Retina (tissue), 1 donor: ENCODE measurements around the gene PTK7.
"Not testable (repeated sequence)": the region's sequence is repeated elsewhere in the genome, so short reads cannot be mapped to it uniquely, and the experiment has no call there.

Experiments
- DNase-seq: peaks from one replicate; pipeline ENCODE4 v3.0.0-alpha.2; 2016

The PTK7 gene

DNA sequence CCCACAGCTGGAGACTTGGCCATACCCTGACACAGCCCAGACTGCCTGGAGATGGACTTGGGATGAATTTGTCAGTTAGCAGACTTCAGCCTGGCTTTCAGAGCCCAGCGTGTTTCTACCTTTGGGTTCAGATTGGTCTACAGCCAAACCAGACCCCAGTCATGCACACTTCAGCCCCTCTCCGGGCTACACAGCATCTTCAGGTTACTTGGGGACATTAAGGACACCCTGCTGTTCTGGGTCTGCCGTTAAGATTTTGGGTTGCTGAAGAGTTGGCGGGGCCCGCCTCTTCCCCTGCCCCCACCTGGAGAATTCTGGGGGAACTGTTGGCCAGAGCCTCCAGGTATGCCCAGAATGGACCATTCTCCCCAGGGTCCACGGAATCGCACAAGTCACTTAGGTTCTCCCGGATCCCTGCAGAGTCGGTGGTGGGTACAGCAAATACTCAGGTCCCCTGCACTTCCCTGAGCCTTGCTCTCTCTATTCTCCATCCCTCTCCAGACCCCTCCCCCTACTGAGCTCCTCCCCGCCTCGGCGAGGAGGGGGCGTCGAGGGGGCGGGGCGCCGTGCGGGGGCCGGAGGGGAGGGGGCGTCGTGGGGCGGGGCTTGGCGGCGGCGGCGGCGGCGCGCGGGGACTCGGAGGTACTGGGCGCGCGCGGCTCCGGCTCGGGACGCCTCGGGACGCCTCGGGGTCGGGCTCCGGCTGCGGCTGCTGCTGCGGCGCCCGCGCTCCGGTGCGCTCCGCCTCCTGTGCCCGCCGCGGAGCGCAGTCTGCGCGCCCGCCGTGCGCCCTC lies at the start of gene PTK7:
PTK7 (plus strand) TSS at position 645 of the 794 bp plus-strand sequence. CDS start 175 bp downstream, outside the sequence.
- peak; percentile 73 for DNase-seq

DNA sequence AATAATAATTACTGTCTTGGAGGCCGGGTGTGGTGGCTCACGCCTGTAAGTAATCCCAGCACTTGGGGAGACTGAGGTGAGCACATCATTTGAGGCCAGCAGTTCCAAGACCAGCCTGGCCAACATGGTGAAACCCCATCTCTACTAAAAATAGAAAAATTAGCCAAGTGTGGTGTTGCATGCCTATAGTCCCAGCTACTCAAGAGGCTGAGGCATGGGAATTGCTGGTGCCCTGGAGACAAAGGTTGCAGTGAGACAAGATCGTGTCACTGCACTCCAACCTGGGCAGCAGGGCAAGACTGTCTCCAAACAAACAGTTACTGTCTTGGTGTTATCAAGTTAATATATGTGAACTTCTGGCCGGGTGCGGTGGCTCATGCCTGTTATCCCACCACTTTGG lies 49.7 kb upstream of the PTK7 start:
- DNase-seq = no peak

DNA sequence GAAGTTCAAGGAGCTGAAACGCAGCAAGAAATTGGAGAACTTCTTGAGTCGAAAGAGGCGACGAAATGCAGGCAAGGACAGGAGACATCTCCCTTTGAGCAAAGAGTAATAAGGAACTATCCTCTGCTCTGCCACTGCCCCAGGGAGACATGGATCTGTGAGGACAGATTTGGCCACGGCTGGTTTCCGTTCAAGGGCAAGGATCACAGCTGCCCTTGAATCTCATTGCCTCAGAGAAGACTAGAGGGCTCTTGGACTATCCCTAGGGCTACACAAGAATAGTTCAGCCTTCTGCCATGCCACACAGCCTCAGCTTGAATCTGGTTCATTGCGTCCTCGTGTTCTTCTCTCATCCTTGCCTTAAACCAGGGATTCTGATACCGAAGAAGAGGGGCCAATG lies 47.0 kb upstream of the PTK7 start:
- DNase-seq = no peak

DNA sequence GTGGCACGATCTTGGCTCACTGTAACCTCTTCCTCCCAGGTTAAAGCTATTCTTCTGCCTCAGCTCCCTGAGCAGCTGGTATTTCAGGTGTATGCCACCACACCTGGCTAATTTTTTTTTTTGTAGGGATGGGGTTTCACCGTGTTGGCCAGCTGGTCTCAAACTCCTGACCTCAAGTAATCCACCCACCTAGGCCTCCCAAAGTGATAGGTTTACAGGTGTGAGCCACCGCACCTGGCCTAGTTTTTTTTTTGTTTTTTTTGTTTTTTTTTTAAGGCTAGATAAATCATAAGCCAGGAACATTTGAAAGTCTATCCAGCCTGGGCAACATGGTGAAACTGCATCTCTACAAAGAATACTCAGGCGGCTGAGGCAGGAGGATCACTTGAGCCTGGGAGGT lies 43.8 kb upstream of the PTK7 start:
- no peak for DNase-seq

DNA sequence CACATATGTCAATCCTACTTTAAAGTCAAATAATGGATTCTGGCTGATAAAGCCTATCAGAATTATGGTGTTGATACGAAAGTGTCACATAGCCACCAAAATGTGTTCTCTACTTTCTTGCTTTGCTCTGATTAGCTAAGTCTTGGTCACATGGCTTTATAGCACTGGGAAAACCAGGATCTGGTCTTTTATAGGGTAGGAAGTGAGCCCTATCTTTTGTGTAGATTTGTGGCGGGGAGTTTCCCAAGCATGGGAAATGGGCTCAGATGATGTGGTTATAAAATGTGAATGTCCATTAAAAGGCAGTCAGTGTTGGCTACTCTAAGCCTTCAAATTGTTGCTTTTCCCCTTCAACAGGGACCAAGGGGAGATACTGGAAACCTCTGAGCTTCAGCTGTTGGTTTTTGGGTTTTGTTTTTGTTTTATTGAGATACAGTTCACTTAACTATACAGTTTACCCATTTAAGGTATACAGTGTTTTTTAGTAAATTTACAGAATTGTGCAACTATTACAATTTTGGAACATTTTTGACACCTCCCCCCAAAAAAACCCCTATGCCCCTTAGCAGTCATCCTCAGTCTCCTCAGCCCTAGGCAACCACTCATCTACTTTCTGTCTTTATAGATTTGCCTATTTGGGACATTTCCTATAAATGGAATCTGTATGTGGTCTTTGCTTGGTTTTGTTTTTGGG lies 42.5 kb upstream of the PTK7 start:
- DNase-seq = no peak

DNA sequence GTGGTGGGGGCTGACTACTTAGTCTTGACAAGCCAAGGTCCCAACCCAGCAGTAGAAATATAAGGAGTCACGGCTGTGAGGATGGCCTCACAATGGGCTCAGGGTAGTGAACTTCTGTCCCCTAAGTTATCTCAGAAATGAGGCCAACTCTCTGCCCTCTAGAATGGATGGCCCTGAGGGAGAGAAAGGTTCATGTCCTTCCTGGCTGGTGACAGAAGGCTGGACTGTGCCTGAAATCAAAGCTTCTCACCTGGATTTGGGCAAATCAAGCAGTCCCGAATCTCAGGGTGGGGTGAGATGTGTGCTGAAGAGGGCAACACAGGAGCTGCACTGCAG lies 42.0 kb upstream of the PTK7 start:
- DNase-seq = no peak

DNA sequence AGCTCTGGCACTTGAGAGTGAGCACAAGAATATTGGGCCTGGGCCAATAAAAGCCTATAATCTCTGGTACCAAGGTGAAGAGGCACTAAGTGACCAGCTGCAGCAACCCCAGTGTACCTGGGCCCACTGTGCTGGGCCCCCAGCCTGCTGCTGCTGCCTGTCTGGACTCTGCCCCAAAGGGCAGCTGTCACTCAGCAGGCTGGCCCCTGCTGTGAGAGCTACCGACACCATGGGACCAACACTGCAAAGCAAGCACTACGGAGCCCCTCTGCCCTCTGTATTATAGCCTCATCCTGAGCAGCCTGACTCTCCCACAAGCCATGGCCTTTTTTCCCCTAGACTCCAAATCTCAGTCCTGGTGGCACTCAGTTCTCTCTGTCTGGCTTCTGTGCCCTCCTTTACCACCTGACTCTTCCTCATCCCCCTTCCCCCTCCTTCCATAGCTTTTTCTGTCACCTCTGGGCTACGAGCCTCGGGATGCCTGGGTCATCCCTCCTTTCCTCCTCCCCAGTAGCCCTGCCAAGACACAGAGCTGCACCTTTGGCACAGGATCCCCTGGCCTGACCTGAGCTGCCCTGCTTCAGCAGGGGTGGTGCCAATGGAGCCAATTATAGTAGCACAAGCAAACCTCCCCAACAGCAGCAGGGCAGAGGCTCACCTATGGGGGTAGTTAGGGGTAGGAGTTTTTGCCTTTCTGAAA lies 40.5 kb upstream of the PTK7 start:
- DNase-seq = no peak

DNA sequence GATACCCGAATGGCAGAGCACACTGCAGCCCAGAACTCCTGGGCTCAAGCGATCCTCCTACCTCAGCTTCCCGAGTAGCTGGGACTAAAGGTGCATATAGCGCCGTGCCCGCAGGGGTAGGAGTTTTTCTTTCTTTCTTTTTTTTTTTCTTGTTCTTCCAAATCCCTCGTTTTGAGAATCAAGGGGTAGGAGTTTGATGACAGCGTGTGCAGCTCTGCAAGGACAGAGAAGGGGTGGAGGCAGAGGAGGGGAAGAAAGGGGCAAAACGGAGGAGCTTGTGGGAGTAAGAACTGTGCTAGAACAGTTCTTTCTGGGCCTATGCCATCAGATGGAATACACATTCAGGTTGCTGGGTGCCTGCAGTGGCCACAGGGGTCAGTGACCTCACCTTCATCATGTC lies 39.4 kb upstream of the PTK7 start:
- DNase-seq = no peak

DNA sequence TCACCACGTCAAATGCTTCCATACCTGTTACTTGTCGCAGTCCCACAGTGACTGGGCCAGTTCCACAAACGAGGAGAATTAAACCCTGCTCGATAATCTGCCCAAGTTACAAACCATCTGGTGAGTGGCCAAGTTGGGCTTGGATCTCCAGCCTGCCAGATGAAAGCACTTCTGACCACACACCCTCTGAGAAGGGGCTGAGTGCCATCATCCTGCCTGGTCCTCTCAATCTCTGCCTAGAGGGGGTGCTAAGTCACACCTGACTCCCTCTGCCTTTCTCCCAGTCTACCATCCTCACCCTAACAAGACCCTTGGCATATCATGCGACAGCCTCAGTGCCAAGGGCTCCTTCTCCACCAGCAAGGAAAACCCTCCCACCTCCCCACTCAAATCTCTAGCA lies 38.9 kb upstream of the PTK7 start:
- no peak for DNase-seq

DNA sequence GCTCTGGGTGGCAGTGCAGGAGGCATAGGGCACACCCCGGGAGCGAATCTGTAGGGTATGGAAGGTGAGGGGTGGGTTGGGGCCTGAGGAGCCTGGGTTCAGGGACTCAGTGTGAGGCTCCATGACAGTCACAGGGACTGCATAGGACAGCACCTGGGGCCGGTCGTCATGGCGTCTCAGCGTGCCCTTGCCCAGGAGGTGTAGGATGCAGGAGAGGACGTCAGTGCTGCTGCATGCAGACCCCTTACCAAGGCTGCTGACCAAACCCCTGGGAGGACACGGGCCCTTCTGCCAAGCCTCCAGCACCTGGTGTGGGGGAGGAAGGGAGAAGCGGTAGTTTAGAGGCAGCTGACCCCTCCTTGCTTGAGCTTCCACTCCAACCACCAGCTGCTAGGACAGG lies 38.4 kb upstream of the PTK7 start:
- DNase-seq = no peak

DNA sequence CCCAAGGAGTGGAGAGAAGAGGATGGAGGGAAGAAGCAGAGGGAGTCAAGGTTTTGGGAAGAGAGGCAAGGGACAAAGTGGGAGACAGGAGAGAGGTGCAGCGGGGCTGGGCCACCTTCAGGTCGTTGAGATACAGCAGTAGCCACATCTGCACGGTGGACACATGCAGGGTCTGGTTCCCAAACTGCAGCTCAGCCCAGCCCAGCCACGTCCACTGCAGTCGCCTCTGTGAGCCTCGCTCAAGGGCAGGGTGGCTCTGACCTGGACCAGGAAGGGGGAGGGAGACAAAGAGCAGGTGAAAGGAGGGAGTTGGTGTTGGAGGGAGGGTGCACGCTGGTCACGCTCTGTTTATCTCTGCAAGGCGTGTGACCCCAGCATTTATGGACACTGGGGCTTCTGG lies 37.4 kb upstream of the PTK7 start:
- DNase-seq = no peak

DNA sequence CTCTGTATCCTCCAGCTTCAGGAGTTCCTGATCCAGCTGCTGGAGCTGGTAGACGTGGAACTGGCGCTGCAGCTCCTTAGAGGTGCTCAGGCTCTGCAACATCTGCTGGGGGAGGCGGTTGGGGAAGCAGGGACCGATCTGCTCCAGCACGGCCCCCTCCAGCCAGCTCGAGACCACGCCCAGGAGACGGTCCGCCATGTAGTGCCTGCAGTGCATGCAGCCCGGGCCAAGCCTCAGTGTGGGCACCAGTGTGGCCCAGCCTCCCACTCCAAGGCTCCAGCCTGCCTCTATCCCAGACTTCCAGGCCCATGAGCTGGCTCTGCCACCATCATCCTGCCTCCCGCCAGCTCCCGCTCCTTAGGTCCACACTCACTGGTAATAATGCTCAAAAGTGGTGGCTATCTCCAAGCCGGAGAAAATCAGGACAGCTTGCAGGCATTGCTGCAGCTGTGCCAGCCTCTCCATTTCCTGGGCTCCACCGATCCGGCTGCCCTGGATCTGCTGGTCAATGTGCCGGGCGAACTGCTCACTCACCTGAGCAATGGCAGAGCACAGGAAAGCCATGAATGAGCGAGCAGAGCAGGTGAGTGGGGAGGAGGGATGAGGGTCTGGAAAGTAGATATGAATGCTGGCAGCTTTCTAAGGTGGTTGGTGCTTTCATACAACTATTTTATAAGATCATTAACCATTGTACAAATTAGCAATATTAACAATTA lies 35.4 kb upstream of the PTK7 start:
- no peak for DNase-seq

DNA sequence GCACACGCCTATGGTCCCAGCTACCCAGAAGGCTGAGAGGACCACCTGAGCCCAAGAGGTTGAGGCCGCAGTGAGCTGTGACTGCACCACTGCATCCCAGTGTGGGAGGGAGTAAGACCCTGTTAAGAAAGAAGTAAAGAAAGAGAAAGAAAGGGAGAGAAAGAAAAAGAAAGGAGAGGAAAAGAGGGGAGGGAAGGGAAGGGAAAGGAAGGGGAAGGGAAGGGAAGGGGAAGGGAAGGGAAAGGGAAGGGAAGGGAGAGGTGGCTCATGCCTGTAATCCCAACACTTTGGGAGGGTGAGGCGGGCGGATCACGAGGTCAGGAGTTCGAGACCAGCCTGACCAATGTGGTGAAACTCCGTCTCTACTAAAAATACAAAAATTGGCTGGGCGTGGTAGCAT lies 34.6 kb upstream of the PTK7 start:
- not testable (repeated sequence) for DNase-seq

DNA sequence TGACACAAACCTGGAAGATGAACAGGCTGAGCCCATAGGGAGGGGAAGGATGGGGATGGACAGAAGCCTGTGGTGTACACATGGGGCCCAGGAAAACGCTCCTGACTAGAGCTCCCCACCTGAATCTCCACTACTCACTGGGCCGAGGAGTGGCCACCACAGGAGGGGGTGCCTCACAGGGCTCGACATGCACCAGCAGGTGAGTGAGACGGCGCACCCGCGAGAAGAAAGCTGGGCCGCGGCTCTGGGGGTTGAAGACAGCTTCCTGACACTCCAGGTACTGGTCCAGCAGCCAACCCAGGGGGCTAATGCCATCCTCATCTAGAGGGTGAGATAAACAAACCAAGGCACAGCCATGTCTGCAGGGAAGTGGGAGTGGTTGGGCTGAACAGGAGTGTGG lies 32.8 kb upstream of the PTK7 start:
- no peak for DNase-seq

DNA sequence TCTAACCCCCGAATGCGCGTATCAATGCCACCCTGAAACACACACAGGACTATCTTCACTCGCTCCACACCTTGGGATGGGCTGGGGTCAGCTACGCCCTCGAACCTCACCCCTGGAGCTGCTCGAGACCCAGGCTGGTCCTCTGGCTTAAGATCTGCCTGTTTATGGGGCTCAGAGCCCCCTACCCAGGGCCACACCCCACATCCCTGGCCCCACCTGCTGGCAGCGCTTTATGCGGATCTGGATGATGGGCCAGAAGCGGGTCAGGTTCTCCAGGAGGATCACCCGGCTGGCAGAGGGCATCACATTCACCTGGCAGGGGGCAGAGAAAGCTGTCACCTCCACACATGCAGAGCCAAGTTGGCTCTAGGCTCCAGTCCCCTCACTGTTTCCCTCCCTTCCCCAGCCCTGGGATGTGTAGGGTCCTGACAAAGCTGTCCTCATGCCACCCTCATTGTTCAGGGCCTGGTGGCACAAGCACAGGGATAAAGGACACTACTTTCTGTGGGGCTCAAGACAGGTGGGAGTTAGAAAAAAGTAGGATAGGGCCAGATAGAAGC lies 30.7 kb upstream of the PTK7 start:
- no peak for DNase-seq

DNA sequence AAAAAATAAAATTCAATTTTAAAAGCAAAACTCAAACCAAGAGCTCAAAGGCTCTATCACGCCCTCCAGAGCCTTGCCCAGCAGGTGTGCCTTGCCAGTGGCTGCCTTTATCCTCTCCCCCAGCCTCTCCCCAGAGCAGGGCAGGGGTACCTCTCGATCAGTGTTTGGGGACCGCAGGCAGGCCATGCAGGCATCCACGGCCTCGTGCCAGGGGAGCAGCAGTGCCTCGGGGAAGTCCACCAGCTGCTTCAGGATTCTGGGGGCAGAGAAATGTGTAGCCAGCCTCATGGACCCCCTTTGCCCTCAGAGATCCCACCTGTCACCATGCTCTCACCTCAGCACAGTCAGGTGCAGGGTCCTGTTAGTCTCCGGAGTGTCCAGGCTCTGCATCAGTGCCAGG lies 28.1 kb upstream of the PTK7 start:
- no peak for DNase-seq

DNA sequence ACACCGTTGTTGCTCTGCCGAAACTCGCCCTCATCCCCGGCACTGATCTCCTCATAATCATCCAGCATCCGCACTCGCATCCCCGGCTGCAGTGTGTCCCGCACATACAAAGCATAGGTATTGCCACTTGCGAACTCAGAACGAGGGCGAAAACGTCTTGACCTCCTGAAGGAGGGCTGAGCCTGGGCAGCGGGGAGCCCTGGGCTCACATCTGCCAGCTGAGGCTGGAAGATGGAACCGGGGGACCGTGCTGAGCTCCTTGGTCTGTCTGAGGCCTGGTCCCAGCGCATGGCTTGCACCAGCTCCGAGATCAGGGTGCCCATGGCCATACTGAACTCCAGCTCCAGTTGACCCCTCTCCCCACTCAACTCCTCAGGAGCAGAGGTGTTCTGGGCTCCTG lies 25.1 kb upstream of the PTK7 start:
- no peak for DNase-seq

DNA sequence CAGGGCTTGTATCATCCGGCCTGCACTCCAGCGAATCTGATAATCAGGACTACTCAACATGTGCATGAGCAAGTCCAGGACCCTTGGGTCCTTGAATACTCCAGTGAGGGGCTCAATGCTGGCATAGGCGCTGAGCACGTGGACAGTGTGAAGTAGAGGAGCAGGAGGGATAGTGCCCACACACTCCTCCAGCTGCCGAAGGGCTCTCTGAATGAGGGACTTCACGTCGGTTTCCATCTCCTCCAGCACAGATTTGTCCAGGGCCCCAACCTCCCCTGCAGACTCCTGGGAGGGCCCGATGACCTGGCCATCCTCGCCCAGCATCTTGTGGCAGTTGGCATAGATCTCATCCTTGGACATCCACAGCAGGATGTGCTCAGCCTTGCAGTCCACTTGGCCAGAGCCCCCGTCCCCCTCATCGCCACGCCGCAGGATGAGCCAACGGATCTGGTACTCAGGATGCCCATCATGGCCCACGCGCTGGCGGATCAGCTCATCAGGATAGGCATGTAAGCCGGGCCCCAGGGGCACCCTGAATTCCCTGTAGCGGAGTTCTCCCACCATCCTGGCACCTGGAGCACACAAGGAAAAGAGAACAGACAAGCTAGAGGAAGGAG lies 23.8 kb upstream of the PTK7 start:
- no peak for DNase-seq

DNA sequence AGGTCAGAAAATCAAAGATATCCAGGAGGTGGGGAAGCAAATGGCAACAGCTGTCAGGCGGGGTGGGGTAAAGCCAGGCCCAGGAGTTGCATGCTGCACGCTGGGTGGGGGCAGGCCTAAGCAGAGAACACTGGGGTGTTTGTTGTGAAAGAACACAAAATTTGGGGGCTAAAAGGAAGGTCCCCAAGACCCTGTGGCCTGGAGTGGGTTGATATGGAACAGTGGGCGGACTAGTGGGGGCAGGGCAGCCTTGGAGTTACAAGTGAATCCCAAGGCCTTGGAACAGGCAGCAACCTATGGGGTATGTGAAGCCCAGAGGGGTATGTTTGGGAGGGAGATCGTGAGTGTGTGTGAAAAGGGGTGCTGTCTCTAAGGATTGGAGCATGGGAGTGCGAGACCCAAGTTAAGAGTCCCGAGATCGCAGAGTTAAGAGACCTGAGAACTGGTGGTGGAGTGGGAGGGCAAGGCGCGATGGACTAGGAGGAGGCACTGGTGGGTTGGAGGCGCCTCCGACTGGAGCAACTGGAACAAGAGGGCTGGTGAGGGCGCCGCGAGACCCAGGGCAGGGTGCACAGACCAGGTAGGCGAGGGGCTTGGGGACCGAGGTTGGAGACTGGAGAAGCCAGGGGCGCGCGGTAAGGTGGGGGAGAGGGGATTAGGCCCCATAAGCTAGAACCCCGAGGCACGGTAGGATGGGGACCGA lies 23.1 kb upstream of the PTK7 start:
- DNase-seq = no peak

DNA sequence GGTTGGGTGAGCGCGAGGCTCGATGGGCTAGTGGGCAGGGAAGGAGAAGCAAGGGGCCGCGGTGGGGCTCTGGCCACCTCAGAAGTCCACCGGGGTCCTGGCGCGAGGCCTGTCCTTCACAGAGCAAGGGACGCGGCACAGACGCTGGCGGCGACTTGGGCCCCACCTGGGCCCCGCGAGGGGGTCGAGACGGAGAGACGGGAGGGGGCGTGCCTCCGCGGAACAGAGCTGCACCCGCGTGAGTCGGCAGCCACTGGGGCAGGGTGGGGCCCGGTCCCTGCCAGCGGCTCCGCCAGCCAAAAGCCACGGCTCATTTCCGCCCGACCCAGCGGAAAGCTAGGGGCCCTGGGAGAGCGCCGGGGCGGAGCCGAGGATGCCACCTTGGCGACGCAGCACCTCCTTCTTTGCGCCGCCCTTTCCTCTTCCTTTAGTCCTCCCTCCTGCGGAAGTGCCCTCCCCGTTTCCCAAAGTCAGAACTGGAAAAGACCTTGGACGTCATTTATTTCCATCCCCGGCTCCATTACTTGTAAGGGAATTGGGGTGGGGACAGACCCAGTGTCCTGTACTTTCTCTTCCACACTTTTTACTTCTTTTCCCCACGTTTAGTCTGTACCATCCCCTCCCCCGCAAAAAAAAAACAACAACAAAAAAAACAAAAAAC lies 22.4 kb upstream of the PTK7 start, which contains the start of gene CUL7:
CUL7 (minus strand) TSS at position 307 of the 661 bp plus-strand sequence. CDS start 1,063 bp downstream, outside the sequence.
- peak; percentile 91 for DNase-seq
